ENCODE data around the gene PA2G4.
"Not testable (repeated sequence)": the region's sequence is repeated elsewhere in the genome, so short reads cannot be mapped to it uniquely, and the experiment has no call there.

Gene PA2G4

DNA sequence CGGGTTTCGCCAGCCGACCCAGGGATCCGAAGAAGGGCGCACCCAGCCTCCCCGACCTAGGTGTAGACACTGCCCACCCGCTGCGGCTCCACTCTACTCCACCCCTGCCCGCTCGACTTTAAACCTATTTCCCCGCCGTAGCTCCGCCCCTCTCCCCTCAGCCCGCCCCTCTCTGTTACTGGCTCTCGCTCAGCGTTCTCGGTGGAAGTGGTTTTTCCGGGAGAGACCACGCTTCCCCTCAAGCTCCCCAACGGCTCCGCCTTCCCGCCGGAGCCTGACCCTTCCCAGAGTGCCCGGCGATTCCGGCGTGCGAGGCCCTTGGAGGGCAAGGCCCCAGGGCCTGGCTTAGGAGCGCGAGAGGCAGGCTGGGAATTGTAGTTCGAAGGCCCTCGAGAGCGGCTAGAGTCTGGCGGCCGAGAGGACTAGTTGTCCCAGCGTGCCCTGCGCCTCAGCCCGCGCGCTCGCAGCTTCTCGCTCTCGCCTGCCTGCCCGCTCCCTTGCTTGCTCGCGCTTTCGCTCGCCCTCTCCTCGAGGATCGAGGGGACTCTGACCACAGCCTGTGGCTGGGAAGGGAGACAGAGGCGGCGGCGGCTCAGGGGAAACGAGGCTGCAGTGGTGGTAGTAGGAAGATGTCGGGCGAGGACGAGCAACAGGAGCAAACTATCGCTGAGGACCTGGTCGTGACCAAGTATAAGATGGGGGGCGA, at the start of gene PA2G4:
PA2G4 (plus strand) TSS at position 451 of the 706 bp plus-strand sequence; CDS start at position 630, 179 bp downstream.
- peak; percentile 99 for DNase-seq

DNA sequence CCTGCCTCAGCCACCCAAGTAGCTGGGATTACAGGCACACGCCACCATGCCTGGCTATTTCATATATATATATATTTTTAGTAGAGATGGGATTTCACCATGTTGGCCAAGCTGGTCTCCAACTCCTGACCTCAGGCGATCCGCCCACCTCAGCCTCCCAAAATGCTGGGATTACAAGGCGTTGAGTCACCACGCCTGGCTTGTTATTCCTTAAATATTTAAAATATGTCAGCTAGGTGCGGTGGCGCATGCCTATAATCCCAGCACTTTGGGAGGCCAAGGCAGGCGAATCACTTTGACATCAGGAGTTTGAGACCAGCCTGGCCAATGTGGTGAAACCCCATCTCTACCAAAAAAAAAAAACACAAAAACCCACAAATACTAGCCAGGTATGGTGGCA, 44.4 kb upstream of the PA2G4 start:
- DNase-seq, result not testable (repeated sequence)

GRCh38 chr12:56061982-56062381, 42.4 kb upstream of the PA2G4 start:
- no peak for DNase-seq

GRCh38 chr12:56062996-56063395, 41.4 kb upstream of the PA2G4 start:
- no peak for DNase-seq

GRCh38 chr12:56071648-56072047, 32.7 kb upstream of the PA2G4 start:
- no peak for DNase-seq

DNA sequence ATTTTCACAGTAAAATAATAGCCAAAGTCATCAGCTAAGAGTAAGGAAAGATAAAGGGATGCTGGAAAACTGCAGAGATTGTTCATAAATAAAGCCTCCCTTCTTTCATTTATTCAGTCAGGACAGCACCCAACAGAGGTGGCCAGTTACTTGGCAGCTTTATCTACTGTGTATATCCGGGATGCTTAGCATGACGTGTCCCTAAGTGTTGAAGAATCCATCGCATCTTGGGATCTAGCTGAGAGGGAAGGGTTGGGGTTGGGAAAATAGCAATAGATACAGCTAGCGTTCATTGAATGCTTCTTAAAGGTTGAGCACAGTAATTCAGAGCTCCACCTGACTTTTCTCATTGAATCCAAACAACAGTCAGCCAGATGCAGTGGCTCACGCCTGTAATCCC, 30.0 kb upstream of the PA2G4 start:
- no peak for DNase-seq

DNA sequence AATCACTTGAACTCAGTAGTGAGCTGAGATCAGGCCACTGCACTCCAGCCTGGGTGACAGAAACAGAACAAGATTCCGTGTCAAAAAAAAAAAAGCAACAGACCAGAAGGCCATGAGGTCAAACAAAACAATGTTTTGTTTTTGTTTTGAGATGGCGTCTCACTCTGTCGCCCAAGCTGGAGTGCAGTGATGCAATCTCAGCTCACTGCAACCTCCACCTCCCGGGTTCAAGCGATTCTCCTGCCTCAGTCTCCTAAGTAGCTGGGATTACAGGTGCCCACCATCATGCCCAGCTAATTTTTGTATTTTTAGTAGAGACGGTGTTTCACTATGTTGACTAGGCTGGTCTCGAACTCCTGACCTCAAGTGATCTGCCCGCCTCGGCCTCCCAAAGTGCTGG, 26.4 kb upstream of the PA2G4 start:
- not testable (repeated sequence) for DNase-seq

DNA sequence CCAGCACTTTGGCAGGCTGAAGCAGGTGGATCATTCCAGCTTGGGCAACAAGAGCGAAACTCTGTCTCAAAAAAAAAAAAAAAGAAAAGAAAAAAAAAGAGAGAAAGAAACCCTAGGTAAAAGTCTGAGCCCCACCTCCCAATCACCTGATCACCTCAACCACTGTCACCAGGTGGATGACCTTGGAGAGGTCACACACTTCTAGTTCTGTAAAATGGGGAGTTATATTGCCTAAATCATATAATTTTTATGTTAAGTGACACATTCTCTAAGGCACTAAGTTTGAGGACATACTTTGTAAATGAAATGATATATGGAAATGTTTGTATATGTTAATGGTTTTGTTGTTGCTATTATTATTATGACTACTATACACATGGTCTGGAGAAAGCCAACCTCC, 25.9 kb upstream of the PA2G4 start:
- DNase-seq, result no peak

- peak; percentile 82 for DNase-seq
Measured at GRCh38 chr12:56078931-56079722, 25.2 kb upstream of the PA2G4 start.

DNA sequence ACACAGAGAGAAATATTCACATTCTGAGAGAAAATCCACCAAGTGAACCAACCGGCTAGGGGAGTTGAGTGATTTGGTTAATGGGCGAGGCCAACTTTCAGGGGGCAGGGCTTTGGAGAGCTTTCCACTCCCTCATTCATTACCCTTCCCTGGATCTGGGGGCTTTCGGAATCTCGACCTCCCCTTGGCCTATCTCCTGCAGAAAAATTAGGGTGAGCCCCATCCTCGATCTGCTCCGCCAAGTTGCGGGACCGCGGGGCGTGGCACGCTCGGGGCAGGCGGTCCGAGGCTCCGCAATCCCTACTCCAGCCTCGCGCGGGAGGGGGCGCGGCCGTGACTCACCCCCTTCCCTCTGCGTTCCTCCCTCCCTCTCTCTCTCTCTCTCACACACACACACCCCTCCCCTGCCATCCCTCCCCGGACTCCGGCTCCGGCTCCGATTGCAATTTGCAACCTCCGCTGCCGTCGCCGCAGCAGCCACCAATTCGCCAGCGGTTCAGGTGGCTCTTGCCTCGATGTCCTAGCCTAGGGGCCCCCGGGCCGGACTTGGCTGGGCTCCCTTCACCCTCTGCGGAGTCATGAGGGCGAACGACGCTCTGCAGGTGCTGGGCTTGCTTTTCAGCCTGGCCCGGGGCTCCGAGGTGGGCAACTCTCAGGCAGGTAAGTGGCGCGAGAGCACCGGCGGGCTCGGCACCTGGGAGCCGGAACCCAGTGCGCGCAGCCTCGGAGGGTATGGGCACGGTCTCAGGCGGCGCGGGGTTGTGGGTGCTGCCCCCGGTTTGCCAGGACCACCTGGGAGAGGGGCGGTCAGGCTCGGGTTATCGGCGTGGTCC, 24.4 kb upstream of the PA2G4 start, which contains the start of gene ERBB3:
ERBB3 (plus strand) TSS at position 443 of the 833 bp plus-strand sequence; CDS start at position 579, 136 bp downstream.
- DNase-seq, result peak; percentile 67

DNA sequence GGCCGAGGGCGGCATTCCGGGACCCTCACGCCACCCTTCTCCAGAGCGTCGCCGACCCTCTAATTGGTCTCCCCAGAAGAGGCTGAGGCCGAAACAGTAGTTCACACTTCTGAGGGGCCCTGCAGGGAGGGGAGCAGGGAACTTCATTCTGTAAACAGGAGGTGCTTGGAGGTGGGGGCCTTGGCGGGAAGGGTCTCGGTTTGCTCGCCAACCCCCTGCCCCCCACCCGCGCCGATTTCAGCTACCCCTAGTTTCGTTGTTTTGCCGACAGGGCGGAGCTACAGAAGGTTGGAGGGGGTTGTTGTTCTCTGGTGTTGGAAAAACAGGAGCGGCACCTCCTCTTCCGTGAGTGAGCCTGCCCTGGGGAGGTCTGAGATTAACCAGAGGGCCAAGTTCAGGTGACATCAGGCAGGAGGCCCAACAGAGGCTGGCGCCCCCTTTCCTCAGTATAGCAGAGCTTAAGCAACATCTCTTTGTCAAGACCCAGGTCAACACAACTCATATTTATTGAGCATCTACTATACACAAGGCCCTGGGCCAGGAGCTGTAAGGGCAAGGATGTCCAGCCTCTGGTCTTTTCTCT, 23.7 kb upstream of the PA2G4 start:
- peak; percentile 13 for DNase-seq

DNA sequence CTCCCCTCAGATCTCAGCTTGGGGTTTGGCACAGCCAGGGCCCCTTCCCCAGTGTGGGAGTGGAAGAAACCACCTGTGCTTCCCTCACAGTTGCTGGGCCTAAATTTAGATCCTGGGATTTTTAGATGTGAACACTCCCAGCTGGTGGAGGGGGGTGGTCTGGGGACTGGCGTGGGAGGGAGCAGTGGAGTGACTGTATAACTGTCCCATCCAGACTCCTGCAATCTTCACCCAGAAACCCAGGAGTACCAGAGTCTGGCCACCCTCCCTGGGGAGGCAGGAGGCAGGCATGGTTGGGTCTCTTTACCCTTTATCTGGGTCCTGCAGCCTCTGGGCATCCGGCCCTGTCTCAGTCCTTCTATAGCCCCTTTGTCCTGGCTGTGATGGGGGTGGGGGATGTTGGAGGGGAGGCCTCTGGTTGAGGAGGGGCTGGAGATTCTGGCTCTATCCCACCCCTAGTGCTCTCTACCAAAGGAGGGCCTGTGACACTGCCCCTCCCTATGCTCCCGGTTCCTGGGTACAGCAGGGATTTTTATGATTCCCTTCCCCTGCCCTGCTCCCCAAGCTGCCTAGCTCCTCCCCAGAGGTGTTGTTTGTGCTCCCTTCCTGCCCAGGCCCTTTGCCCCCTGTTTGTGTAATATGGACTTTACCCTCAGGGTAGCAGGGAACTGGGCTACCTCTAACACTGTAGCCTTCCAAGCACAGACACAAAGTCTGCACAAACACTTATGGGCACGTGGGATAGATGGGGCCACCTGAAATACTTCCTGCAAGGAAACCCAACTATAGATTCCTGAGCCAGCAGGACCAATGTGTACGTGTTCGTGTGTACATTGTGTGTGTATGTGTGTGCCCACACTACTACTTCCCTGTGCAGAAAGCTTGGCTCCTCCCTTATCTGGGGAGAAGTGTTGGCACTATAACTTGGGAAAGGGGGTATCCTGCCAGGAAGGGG, 22.7 kb upstream of the PA2G4 start:
- DNase-seq, result peak; percentile 70

DNA sequence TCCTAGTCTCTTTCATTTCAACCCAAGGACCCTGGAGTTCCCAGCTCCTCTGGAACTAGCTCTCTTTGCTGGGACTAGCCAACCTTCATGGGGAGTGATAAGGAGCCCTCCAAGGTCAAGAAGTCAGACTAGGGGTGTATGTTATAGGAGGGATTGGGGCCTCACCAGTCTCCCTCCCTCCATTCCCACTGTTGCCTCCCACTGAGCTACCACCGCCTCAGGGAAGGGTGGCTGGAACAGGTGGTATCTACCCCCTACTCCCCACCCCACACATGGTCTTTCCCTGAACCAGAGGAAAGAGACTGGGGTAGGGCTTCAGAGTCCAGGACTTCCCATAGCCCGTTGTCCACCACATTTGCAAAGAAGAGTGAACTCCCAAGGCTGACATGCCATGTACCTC, 22.0 kb upstream of the PA2G4 start:
- DNase-seq, result no peak

GRCh38 chr12:56082967-56083366, 21.4 kb upstream of the PA2G4 start:
- peak; percentile 92 for DNase-seq

- DNase-seq, result no peak
Measured at GRCh38 chr12:56084958-56085543, 19.3 kb upstream of the PA2G4 start.

GRCh38 chr12:56086096-56086495, 18.3 kb upstream of the PA2G4 start:
- no peak for DNase-seq

DNA sequence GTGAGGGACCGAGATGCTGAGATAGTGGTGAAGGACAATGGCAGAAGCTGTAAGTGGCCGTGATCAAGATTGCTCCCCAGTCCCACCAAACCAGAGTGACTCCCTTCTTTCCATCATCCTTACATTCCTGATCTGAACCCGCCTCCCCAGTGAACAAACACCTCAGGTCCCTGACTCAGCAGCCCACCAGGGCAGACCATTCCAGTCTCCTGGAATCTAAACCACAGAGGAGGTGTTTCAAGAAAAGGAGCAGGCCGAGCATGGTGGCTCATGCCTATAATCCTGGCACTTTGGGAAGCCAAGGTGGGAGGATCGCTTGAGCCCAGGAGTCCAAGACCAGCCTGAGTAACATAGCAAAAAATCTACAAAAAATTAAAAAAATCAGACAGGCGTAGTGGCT, 17.8 kb upstream of the PA2G4 start:
- DNase-seq, result no peak

DNA sequence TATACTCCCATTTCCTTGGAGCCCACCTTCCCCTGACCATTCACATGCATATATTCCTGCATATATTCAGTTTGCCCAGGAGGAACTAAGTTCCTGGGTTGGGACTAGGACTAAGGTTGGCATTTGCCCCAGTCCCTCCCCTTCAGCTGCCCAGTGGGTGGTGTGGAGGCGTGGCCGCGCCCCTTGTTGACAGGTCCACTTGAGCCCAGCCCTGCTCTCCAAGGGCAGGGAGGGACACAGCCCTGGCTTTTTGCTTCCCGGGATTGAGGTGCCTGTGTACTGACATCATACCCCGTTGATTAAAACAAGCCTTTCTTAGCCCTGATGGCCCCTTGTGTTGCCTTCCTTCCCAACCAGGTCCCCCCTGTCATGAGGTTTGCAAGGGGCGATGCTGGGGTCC, 17.1 kb upstream of the PA2G4 start:
- DNase-seq, result no peak

DNA sequence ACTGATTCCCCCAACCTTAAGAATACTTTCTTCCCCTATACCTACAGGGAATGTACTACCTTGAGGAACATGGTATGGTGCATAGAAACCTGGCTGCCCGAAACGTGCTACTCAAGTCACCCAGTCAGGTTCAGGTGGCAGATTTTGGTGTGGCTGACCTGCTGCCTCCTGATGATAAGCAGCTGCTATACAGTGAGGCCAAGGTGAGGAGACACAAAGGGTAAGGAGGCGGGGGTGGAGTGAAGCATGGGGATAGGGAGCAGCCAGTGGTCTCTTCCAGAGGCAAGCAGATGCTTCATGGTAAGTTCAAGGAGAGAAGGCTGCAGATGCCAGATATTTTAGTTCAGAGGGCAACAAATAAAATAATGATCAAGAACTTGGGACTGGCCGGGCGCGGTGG, 6.6 kb upstream of the PA2G4 start:
- DNase-seq, result no peak

GRCh38 chr12:56098592-56098991, 5.8 kb upstream of the PA2G4 start:
- no peak for DNase-seq

GRCh38 chr12:56099787-56100186, 4.6 kb upstream of the PA2G4 start:
- DNase-seq, result no peak

Measured in midbrain (tissue), 1 donor.